Chondrocyte (in vitro differentiated cells): Measurements from ENCODE around the gene MAGEL2. TPM values are rescaled to one million over a fixed set of nuclear protein-coding genes. Genes with fewer than 3 reads are reported as not detected.
"Not testable (repeated sequence)": the region's sequence is repeated elsewhere in the genome, so short reads cannot be mapped to it uniquely, and the experiment has no call there.

Source experiments
- DNase-seq: peaks from one replicate; pipeline ENCODE4 v3.0.0; 2021; ENCODE audit warnings: mixed read lengths, low spot score
- H3K27ac Mint-ChIP-seq: one replicate; pipeline ENCODE4 v1.8.0; 2021; ENCODE audit warnings: mild to moderate bottlenecking, moderate library complexity, mixed read lengths; ENCODE audit not compliant: unreplicated experiment
- H3K27me3 Mint-ChIP-seq: 2 replicates; pipeline ENCODE4 v1.8.0; 2021; ENCODE audit warnings: low read depth, mixed read lengths
- H3K36me3 Mint-ChIP-seq: 2 replicates; pipeline ENCODE4 v1.8.0; 2021; ENCODE audit warnings: low read depth, mixed read lengths
- H3K4me1 Mint-ChIP-seq: 2 replicates; pipeline ENCODE4 v1.8.0; 2021; ENCODE audit warnings: low read depth, mild to moderate bottlenecking, mixed read lengths
- H3K4me3 Mint-ChIP-seq: one replicate; pipeline ENCODE4 v1.8.0; 2021; ENCODE audit warnings: mild to moderate bottlenecking, moderate library complexity, mixed read lengths; ENCODE audit not compliant: unreplicated experiment
- H3K9me3 Mint-ChIP-seq: 2 replicates; pipeline ENCODE4 v1.8.0; 2021; ENCODE audit warnings: low read depth, mixed read lengths
- CTCF ChIP-seq: fragments of 200-600 bp; sonication (generic); IDR thresholded peaks from 2 replicates; pipeline ENCODE4 v1.5.0; 2021; ENCODE audit warnings: antibody characterized with exemption, mild to moderate bottlenecking, moderate library complexity
- total RNA-seq: library from RNA; stranded (reverse); gene quantifications from 3 replicates; pipeline ENCODE4 v1.2.1, GENCODE V29; 2021

The MAGEL2 gene
- total RNA-seq, 1 donor from 2014 or later: 6.9 TPM

GRCh38 chr15:23606226-23606625 lies 41.4 kb downstream of the MAGEL2 start:
- Mint-ChIP-seq H3K27ac (no peak overlapping the region), H3K4me3 (no peak overlapping the region), H3K9me3 (peaks cover 36% of the 10 kb centered on the region), H3K4me1 (no peaks in the 10 kb centered on the region), H3K27me3 (no peaks in the 10 kb centered on the region), H3K36me3 (no peaks in the 10 kb centered on the region)
- no peak for DNase-seq
- TF ChIP-seq CTCF: no peak

- H3K9me3 Mint-ChIP-seq: peaks cover 21% of the 10 kb centered on the region
- no peak for TF ChIP-seq CTCF
- no peaks in the 10 kb centered on the region for H3K36me3 Mint-ChIP-seq
Observed at GRCh38 chr15:23602124-23602523, 45.5 kb downstream of the MAGEL2 start.

GRCh38 chr15:23599053-23599452 lies 48.6 kb downstream of the MAGEL2 start:
- H3K27ac Mint-ChIP-seq: no peak overlapping the region
- no peaks in the 10 kb centered on the region for H3K27me3 Mint-ChIP-seq
- no peak overlapping the region for H3K4me3 Mint-ChIP-seq
- H3K36me3 Mint-ChIP-seq: no peaks in the 10 kb centered on the region
- no peak for TF ChIP-seq CTCF
- H3K9me3 Mint-ChIP-seq: peaks cover 17% of the 10 kb centered on the region
- DNase-seq: no peak
- no peaks in the 10 kb centered on the region for H3K4me1 Mint-ChIP-seq

More at GRCh38 chr15:23602124-23602523, 45.5 kb downstream of the MAGEL2 start:
- Mint-ChIP-seq H3K4me1 (no peaks in the 10 kb centered on the region), H3K27ac (no peak overlapping the region), H3K4me3 (no peak overlapping the region), H3K27me3 (no peaks in the 10 kb centered on the region)
- DNase-seq: no peak

GRCh38 chr15:23597278-23597677 lies 50.4 kb downstream of the MAGEL2 start:
- H3K4me1 Mint-ChIP-seq, H3K9me3 Mint-ChIP-seq, H3K36me3 Mint-ChIP-seq, DNase-seq, H3K27me3 Mint-ChIP-seq, H3K27ac Mint-ChIP-seq, H3K4me3 Mint-ChIP-seq: not testable (repeated sequence)

- TF ChIP-seq CTCF: no peak
- Mint-ChIP-seq H3K27me3 (no peaks in the 10 kb centered on the region), H3K36me3 (no peaks in the 10 kb centered on the region)
Observed at GRCh38 chr15:23596736-23597135, 50.9 kb downstream of the MAGEL2 start.

GRCh38 chr15:23595368-23595767 lies 52.3 kb downstream of the MAGEL2 start:
- DNase-seq: no peak
- Mint-ChIP-seq H3K36me3 (no peaks in the 10 kb centered on the region), H3K27me3 (no peaks in the 10 kb centered on the region), H3K9me3 (peaks cover 4% of the 10 kb centered on the region), H3K27ac (no peak overlapping the region), H3K4me1 (no peaks in the 10 kb centered on the region), H3K4me3 (no peak overlapping the region)
- TF ChIP-seq CTCF: no peak

More at GRCh38 chr15:23596736-23597135, 50.9 kb downstream of the MAGEL2 start:
- H3K9me3 Mint-ChIP-seq: peaks cover 5% of the 10 kb centered on the region
- H3K4me1 Mint-ChIP-seq: no peaks in the 10 kb centered on the region
- DNase-seq: no peak
- no peak overlapping the region for H3K4me3 Mint-ChIP-seq
- no peak overlapping the region for H3K27ac Mint-ChIP-seq
